NB4 (cell line): ENCODE data around the gene ZIC4.

Source experiments
- POLR2A ChIP-seq: IDR thresholded peaks from 2 replicates; pipeline ENCODE4 v1.6.1; 2011; ENCODE audit warnings: mild to moderate bottlenecking; ENCODE audit not compliant: insufficient read length; ENCODE audit errors: extremely low read depth
- TF ChIP-seq, protein P1 (sequence below): IDR thresholded peaks from one replicate; pipeline ENCODE4 v1.5.1; 2012; ENCODE audit warnings: low read depth, low read length

- TF ChIP-seq, protein P1, sequence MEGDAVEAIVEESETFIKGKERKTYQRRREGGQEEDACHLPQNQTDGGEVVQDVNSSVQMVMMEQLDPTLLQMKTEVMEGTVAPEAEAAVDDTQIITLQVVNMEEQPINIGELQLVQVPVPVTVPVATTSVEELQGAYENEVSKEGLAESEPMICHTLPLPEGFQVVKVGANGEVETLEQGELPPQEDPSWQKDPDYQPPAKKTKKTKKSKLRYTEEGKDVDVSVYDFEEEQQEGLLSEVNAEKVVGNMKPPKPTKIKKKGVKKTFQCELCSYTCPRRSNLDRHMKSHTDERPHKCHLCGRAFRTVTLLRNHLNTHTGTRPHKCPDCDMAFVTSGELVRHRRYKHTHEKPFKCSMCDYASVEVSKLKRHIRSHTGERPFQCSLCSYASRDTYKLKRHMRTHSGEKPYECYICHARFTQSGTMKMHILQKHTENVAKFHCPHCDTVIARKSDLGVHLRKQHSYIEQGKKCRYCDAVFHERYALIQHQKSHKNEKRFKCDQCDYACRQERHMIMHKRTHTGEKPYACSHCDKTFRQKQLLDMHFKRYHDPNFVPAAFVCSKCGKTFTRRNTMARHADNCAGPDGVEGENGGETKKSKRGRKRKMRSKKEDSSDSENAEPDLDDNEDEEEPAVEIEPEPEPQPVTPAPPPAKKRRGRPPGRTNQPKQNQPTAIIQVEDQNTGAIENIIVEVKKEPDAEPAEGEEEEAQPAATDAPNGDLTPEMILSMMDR: no peak
- TF ChIP-seq POLR2A: no peak
Measured at GRCh38 chr3:147387291-147387884, 19.0 kb downstream of the ZIC4 start.
